GM23338 (cell line): ENCODE data around the gene SLC2A13. TPM values are rescaled to one million over a fixed set of nuclear protein-coding genes. Genes with fewer than 3 reads are reported as not detected.

ENCODE experiments used
- ATAC-seq: fragments of 200-7000 bp; cut with Tn5 transposase; 3 replicates; pipeline ENCODE4 v1.9.1; 2020
- DNase-seq: peaks from one replicate; pipeline ENCODE4 v3.0.0-alpha.2; 2015; ENCODE audit warnings: low spot score
- H2AFZ ChIP-seq: fragments of 200-600 bp; sonication (generic); 2 replicates; pipeline ENCODE4 v1.8.0; 2016; ENCODE audit warnings: antibody characterized with exemption, mild to moderate bottlenecking, moderate library complexity
- H3F3A ChIP-seq: fragments of 200-600 bp; sonication (generic); replicated peaks from 2 replicates; pipeline ENCODE4 v1.8.0; 2017; ENCODE audit warnings: antibody characterized with exemption, mixed run types, low read depth
- H3K27ac ChIP-seq: fragments of 200-600 bp; sonication (generic); 2 replicates; pipeline ENCODE4 v1.6.1; 2016; ENCODE audit warnings: low read depth
- H3K27me3 ChIP-seq: fragments of 200-600 bp; sonication (generic); 2 replicates; pipeline ENCODE4 v1.8.0; 2016; ENCODE audit warnings: mild to moderate bottlenecking, mixed run types, moderate library complexity; ENCODE audit not compliant: insufficient read depth
- H3K36me3 ChIP-seq: fragments of 200-600 bp; sonication (generic); 2 replicates; pipeline ENCODE4 v1.8.0; 2016; ENCODE audit warnings: mild to moderate bottlenecking; ENCODE audit not compliant: insufficient read depth
- H3K4me1 ChIP-seq: fragments of 200-600 bp; sonication (generic); 2 replicates; pipeline ENCODE4 v1.8.0; 2016; ENCODE audit warnings: mild to moderate bottlenecking, moderate library complexity; ENCODE audit not compliant: insufficient read depth
- H3K4me2 ChIP-seq: fragments of 200-600 bp; sonication (generic); 2 replicates; pipeline ENCODE4 v1.7.1; 2017; ENCODE audit warnings: mixed run types
- H3K4me3 ChIP-seq: fragments of 200-600 bp; sonication (generic); 2 replicates; pipeline ENCODE4 v1.6.1; 2016; ENCODE audit warnings: mixed run types
- H3K79me2 ChIP-seq: fragments of 200-600 bp; sonication (generic); replicated peaks from 2 replicates; pipeline ENCODE4 v1.8.0; 2017; ENCODE audit warnings: mild to moderate bottlenecking; ENCODE audit not compliant: insufficient read depth
- H3K9me2 ChIP-seq: fragments of 200-600 bp; sonication (generic); 2 replicates; pipeline ENCODE4 v1.8.0; 2017; ENCODE audit not compliant: insufficient read depth
- H4K20me1 ChIP-seq: fragments of 200-600 bp; sonication (generic); replicated peaks from 2 replicates; pipeline ENCODE4 v1.8.0; 2017; ENCODE audit warnings: mild to moderate bottlenecking; ENCODE audit not compliant: insufficient read depth
- H3K27ac Mint-ChIP-seq: 2 replicates; pipeline ENCODE4 v1.8.0; 2020; ENCODE audit warnings: inconsistent platforms, mild to moderate bottlenecking, moderate library complexity, mixed read lengths
- H3K27me3 Mint-ChIP-seq: 3 replicates; pipeline ENCODE4 v1.8.0; 2022; ENCODE audit warnings: low read depth, mild to moderate bottlenecking, moderate library complexity, mixed read lengths, inconsistent platforms; ENCODE audit not compliant: insufficient read depth, poor library complexity
- H3K36me3 Mint-ChIP-seq: 3 replicates; pipeline ENCODE4 v1.8.0; 2021; ENCODE audit warnings: low read depth, mild to moderate bottlenecking, inconsistent platforms, moderate library complexity, mixed read lengths
- H3K4me1 Mint-ChIP-seq: 3 replicates; pipeline ENCODE4 v1.8.0; 2020; ENCODE audit warnings: mild to moderate bottlenecking, inconsistent platforms, mixed read lengths
- H3K4me3 Mint-ChIP-seq: 3 replicates; pipeline ENCODE4 v1.8.0; 2021; ENCODE audit warnings: moderate library complexity, mild to moderate bottlenecking, inconsistent platforms, mixed read lengths
- H3K9me3 Mint-ChIP-seq: 3 replicates; pipeline ENCODE4 v1.8.0; 2020; ENCODE audit warnings: moderate library complexity, mild to moderate bottlenecking, inconsistent platforms, mixed read lengths
- CREB1 ChIP-seq: fragments of 250-450 bp; sonication (Bioruptor Pico); IDR thresholded peaks from 2 replicates; pipeline ENCODE4 v1.5.0; 2020; ENCODE audit warnings: low read depth, mild to moderate bottlenecking, moderate library complexity
- EZH2 ChIP-seq: fragments of 200-600 bp; sonication (generic); IDR thresholded peaks from one replicate; pipeline ENCODE4 v1.8.0; 2017; ENCODE audit warnings: antibody characterized with exemption, mild to moderate bottlenecking, low read depth; ENCODE audit not compliant: unreplicated experiment
- EZH2phosphoT487 ChIP-seq: fragments of 200-600 bp; sonication (generic); IDR thresholded peaks from one replicate; pipeline ENCODE4 v1.8.1; 2018; ENCODE audit warnings: antibody characterized with exemption; ENCODE audit not compliant: unreplicated experiment
- JUNB ChIP-seq: IDR thresholded peaks from one replicate; pipeline ENCODE4 v1.6.1; 2016; ENCODE audit warnings: antibody characterized with exemption; ENCODE audit not compliant: unreplicated experiment
- NANOG ChIP-seq: IDR thresholded peaks from 2 replicates; pipeline ENCODE4 v1.6.1; 2016; ENCODE audit warnings: antibody characterized with exemption, borderline replicate concordance
- POLR2AphosphoS5 ChIP-seq: IDR thresholded peaks from 2 replicates; pipeline ENCODE4 v1.6.1; 2016; ENCODE audit warnings: antibody characterized with exemption, low read depth
- STAT1 ChIP-seq: IDR thresholded peaks from one replicate; pipeline ENCODE4 v1.6.1; 2016; ENCODE audit warnings: antibody characterized with exemption; ENCODE audit not compliant: unreplicated experiment
- ZNF114 ChIP-seq: fragments of 250-450 bp; sonication (Bioruptor Pico); IDR thresholded peaks from 2 replicates; pipeline ENCODE4 v1.5.0; 2020; ENCODE audit warnings: mild to moderate bottlenecking, moderate library complexity
- ZNF331 ChIP-seq: fragments of 250-450 bp; sonication (Bioruptor Pico); IDR thresholded peaks from 2 replicates; pipeline ENCODE4 v1.5.0; 2020; ENCODE audit warnings: low read depth, mild to moderate bottlenecking, moderate library complexity
- polyA plus RNA-seq: library from polyadenylated mRNA; unstranded; fragments of >200 nt; fragmentation: Nextera tagmentation; extraction: Ambion mirVana; gene quantifications from 2 replicates; pipeline ENCODE4 v1.2.1, GENCODE V29; 2016
- total RNA-seq: library from RNA; depleted of rRNA; stranded (reverse); fragments of >200 nt; shearing (Covaris generic); gene quantifications from 2 replicates; pipeline ENCODE4 v1.2.3, GENCODE V29; 2014
- TF ChIP-seq, protein P1 (sequence below), 2 experiments: fragments of 200-600 bp in 1 of 2; sonication (generic) in 1 of 2; conservative IDR thresholded peaks; 2 replicates each; pipeline versions ENCODE4 v1.5.1 to v1.6.1; 2016 to 2017; ENCODE audit warnings: antibody characterized with exemption in 2 of 2, low read depth in 2 of 2, mild to moderate bottlenecking in 2 of 2, moderate library complexity in 1 of 2
- TF ChIP-seq, protein P2 (sequence below): fragments of 250-450 bp; sonication (Bioruptor Pico); IDR thresholded peaks from 2 replicates; pipeline ENCODE4 v1.5.0; 2020; ENCODE audit warnings: mild to moderate bottlenecking, moderate library complexity
- TF ChIP-seq, protein P3 (sequence below): IDR thresholded peaks from 2 replicates; pipeline ENCODE4 v1.6.1; 2016; ENCODE audit warnings: antibody characterized with exemption
- TF ChIP-seq, protein P4 (sequence below): IDR thresholded peaks from one replicate; pipeline ENCODE4 v1.6.1; 2018; ENCODE audit warnings: antibody characterized with exemption; ENCODE audit not compliant: unreplicated experiment

SLC2A13 gene
- total and polyA plus RNA-seq, 2 experiments from 2014 or later, result 6.8 to 22.7 TPM

DNA sequence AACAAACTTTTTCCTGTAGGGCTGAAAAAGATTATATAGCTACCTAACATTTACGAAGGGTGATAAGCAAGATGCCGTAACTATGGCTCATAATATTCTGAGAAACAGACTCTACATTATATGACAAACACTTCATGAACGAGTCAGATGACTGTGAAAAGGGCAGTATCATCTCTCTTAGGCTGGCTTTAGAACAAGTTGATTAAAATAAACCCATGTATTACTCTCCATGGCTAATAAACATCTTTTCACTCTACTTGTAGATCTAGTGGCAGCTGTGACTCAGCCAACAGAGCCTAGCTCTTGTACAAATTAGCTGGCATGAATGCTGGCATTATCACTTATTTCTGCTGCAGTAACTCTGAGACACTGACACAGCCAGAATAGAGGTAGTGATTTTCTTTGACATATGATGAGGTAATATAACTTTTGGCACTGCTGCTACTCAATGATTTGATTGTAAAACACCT is 47.1 kb downstream of the SLC2A13 start:
- peaks cover 9% of the 10 kb centered on the region; the same call in 2 of the 3 replicates for H3K4me1 Mint-ChIP-seq
- TF ChIP-seq CREB1 (no peak), JUNB (no peak), STAT1 (no peak), ZNF331 (no peak), EZH2 (no peak), ZNF114 (CRISPR knock-in tag) (no peak), EZH2phosphoT487 (no peak), POLR2AphosphoS5 (no peak), NANOG (no peak)
- TF ChIP-seq, protein P1, sequence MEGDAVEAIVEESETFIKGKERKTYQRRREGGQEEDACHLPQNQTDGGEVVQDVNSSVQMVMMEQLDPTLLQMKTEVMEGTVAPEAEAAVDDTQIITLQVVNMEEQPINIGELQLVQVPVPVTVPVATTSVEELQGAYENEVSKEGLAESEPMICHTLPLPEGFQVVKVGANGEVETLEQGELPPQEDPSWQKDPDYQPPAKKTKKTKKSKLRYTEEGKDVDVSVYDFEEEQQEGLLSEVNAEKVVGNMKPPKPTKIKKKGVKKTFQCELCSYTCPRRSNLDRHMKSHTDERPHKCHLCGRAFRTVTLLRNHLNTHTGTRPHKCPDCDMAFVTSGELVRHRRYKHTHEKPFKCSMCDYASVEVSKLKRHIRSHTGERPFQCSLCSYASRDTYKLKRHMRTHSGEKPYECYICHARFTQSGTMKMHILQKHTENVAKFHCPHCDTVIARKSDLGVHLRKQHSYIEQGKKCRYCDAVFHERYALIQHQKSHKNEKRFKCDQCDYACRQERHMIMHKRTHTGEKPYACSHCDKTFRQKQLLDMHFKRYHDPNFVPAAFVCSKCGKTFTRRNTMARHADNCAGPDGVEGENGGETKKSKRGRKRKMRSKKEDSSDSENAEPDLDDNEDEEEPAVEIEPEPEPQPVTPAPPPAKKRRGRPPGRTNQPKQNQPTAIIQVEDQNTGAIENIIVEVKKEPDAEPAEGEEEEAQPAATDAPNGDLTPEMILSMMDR (conservative IDR thresholded peaks at IDR 0.05; ENCODE audit: low read depth in 2 of 2), result no peak
- TF ChIP-seq, protein P2, sequence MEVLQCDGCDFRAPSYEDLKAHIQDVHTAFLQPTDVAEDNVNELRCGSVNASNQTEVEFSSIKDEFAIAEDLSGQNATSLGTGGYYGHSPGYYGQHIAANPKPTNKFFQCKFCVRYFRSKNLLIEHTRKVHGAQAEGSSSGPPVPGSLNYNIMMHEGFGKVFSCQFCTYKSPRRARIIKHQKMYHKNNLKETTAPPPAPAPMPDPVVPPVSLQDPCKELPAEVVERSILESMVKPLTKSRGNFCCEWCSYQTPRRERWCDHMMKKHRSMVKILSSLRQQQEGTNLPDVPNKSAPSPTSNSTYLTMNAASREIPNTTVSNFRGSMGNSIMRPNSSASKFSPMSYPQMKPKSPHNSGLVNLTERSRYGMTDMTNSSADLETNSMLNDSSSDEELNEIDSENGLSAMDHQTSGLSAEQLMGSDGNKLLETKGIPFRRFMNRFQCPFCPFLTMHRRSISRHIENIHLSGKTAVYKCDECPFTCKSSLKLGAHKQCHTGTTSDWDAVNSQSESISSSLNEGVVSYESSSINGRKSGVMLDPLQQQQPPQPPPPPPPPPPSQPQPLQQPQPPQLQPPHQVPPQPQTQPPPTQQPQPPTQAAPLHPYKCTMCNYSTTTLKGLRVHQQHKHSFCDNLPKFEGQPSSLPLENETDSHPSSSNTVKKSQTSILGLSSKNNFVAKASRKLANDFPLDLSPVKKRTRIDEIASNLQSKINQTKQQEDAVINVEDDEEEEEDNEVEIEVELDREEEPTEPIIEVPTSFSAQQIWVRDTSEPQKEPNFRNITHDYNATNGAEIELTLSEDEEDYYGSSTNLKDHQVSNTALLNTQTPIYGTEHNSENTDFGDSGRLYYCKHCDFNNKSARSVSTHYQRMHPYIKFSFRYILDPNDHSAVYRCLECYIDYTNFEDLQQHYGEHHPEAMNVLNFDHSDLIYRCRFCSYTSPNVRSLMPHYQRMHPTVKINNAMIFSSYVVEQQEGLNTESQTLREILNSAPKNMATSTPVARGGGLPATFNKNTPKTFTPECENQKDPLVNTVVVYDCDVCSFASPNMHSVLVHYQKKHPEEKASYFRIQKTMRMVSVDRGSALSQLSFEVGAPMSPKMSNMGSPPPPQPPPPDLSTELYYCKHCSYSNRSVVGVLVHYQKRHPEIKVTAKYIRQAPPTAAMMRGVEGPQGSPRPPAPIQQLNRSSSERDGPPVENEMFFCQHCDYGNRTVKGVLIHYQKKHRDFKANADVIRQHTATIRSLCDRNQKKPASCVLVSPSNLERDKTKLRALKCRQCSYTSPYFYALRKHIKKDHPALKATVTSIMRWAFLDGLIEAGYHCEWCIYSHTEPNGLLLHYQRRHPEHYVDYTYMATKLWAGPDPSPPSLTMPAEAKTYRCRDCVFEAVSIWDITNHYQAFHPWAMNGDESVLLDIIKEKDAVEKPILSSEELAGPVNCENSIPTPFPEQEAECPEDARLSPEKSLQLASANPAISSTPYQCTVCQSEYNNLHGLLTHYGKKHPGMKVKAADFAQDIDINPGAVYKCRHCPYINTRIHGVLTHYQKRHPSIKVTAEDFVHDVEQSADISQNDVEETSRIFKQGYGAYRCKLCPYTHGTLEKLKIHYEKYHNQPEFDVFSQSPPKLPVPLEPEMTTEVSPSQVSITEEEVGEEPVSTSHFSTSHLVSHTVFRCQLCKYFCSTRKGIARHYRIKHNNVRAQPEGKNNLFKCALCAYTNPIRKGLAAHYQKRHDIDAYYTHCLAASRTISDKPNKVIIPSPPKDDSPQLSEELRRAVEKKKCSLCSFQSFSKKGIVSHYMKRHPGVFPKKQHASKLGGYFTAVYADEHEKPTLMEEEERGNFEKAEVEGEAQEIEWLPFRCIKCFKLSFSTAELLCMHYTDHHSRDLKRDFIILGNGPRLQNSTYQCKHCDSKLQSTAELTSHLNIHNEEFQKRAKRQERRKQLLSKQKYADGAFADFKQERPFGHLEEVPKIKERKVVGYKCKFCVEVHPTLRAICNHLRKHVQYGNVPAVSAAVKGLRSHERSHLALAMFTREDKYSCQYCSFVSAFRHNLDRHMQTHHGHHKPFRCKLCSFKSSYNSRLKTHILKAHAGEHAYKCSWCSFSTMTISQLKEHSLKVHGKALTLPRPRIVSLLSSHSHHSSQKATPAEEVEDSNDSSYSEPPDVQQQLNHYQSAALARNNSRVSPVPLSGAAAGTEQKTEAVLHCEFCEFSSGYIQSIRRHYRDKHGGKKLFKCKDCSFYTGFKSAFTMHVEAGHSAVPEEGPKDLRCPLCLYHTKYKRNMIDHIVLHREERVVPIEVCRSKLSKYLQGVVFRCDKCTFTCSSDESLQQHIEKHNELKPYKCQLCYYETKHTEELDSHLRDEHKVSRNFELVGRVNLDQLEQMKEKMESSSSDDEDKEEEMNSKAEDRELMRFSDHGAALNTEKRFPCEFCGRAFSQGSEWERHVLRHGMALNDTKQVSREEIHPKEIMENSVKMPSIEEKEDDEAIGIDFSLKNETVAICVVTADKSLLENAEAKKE, result no peak
- TF ChIP-seq, protein P3, sequence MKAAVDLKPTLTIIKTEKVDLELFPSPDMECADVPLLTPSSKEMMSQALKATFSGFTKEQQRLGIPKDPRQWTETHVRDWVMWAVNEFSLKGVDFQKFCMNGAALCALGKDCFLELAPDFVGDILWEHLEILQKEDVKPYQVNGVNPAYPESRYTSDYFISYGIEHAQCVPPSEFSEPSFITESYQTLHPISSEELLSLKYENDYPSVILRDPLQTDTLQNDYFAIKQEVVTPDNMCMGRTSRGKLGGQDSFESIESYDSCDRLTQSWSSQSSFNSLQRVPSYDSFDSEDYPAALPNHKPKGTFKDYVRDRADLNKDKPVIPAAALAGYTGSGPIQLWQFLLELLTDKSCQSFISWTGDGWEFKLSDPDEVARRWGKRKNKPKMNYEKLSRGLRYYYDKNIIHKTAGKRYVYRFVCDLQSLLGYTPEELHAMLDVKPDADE, result no peak
- TF ChIP-seq, protein P4, sequence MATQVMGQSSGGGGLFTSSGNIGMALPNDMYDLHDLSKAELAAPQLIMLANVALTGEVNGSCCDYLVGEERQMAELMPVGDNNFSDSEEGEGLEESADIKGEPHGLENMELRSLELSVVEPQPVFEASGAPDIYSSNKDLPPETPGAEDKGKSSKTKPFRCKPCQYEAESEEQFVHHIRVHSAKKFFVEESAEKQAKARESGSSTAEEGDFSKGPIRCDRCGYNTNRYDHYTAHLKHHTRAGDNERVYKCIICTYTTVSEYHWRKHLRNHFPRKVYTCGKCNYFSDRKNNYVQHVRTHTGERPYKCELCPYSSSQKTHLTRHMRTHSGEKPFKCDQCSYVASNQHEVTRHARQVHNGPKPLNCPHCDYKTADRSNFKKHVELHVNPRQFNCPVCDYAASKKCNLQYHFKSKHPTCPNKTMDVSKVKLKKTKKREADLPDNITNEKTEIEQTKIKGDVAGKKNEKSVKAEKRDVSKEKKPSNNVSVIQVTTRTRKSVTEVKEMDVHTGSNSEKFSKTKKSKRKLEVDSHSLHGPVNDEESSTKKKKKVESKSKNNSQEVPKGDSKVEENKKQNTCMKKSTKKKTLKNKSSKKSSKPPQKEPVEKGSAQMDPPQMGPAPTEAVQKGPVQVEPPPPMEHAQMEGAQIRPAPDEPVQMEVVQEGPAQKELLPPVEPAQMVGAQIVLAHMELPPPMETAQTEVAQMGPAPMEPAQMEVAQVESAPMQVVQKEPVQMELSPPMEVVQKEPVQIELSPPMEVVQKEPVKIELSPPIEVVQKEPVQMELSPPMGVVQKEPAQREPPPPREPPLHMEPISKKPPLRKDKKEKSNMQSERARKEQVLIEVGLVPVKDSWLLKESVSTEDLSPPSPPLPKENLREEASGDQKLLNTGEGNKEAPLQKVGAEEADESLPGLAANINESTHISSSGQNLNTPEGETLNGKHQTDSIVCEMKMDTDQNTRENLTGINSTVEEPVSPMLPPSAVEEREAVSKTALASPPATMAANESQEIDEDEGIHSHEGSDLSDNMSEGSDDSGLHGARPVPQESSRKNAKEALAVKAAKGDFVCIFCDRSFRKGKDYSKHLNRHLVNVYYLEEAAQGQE, result no peak
- Histone ChIP-seq H2AFZ (no peak overlapping the region), H4K20me1 (0 out of 2 replicates have a peak, but pooled peaks cover 4% of the 10 kb centered on the region), H3K9me2 (no peaks in the 10 kb centered on the region), H3K4me3 (no peak overlapping the region), H3K27ac (no peak overlapping the region), H3K36me3 (no peaks in the 10 kb centered on the region), H3F3A (no peaks in the 10 kb centered on the region), H3K4me1 (no peaks in the 10 kb centered on the region), H3K27me3 (no peaks in the 10 kb centered on the region), H3K4me2 (no peak overlapping the region), H3K79me2 (no peaks in the 10 kb centered on the region)
- no peak overlapping the region for H3K4me3 Mint-ChIP-seq
- no peak for DNase-seq
- H3K27me3 Mint-ChIP-seq, result no peaks in the 10 kb centered on the region
- H3K36me3 Mint-ChIP-seq, result no peaks in the 10 kb centered on the region
- H3K9me3 Mint-ChIP-seq, result no peaks in the 10 kb centered on the region
- no peak overlapping the region for H3K27ac Mint-ChIP-seq
- ATAC-seq, result no peak
